GM23338 (cell line): Measurements from ENCODE around the gene TMPRSS13. TPM values are rescaled to one million over a fixed set of nuclear protein-coding genes. Genes with fewer than 3 reads are reported as not detected.

Experiments used
- ATAC-seq: fragments of 200-7000 bp; cut with Tn5 transposase; 3 replicates; pipeline ENCODE4 v1.9.1; 2020
- DNase-seq: peaks from one replicate; pipeline ENCODE4 v3.0.0-alpha.2; 2015; ENCODE audit warnings: low spot score
- H2AFZ ChIP-seq: fragments of 200-600 bp; sonication (generic); 2 replicates; pipeline ENCODE4 v1.8.0; 2016; ENCODE audit warnings: antibody characterized with exemption, mild to moderate bottlenecking, moderate library complexity
- H3F3A ChIP-seq: fragments of 200-600 bp; sonication (generic); replicated peaks from 2 replicates; pipeline ENCODE4 v1.8.0; 2017; ENCODE audit warnings: antibody characterized with exemption, mixed run types, low read depth
- H3K27ac ChIP-seq: fragments of 200-600 bp; sonication (generic); 2 replicates; pipeline ENCODE4 v1.6.1; 2016; ENCODE audit warnings: low read depth
- H3K27me3 ChIP-seq: fragments of 200-600 bp; sonication (generic); 2 replicates; pipeline ENCODE4 v1.8.0; 2016; ENCODE audit warnings: mild to moderate bottlenecking, mixed run types, moderate library complexity; ENCODE audit not compliant: insufficient read depth
- H3K36me3 ChIP-seq: fragments of 200-600 bp; sonication (generic); 2 replicates; pipeline ENCODE4 v1.8.0; 2016; ENCODE audit warnings: mild to moderate bottlenecking; ENCODE audit not compliant: insufficient read depth
- H3K4me1 ChIP-seq: fragments of 200-600 bp; sonication (generic); 2 replicates; pipeline ENCODE4 v1.8.0; 2016; ENCODE audit warnings: mild to moderate bottlenecking, moderate library complexity; ENCODE audit not compliant: insufficient read depth
- H3K4me2 ChIP-seq: fragments of 200-600 bp; sonication (generic); 2 replicates; pipeline ENCODE4 v1.7.1; 2017; ENCODE audit warnings: mixed run types
- H3K4me3 ChIP-seq: fragments of 200-600 bp; sonication (generic); 2 replicates; pipeline ENCODE4 v1.6.1; 2016; ENCODE audit warnings: mixed run types
- H3K79me2 ChIP-seq: fragments of 200-600 bp; sonication (generic); replicated peaks from 2 replicates; pipeline ENCODE4 v1.8.0; 2017; ENCODE audit warnings: mild to moderate bottlenecking; ENCODE audit not compliant: insufficient read depth
- H3K9me2 ChIP-seq: fragments of 200-600 bp; sonication (generic); 2 replicates; pipeline ENCODE4 v1.8.0; 2017; ENCODE audit not compliant: insufficient read depth
- H4K20me1 ChIP-seq: fragments of 200-600 bp; sonication (generic); replicated peaks from 2 replicates; pipeline ENCODE4 v1.8.0; 2017; ENCODE audit warnings: mild to moderate bottlenecking; ENCODE audit not compliant: insufficient read depth
- H3K27ac Mint-ChIP-seq: 2 replicates; pipeline ENCODE4 v1.8.0; 2020; ENCODE audit warnings: inconsistent platforms, mild to moderate bottlenecking, moderate library complexity, mixed read lengths
- H3K27me3 Mint-ChIP-seq: 3 replicates; pipeline ENCODE4 v1.8.0; 2022; ENCODE audit warnings: low read depth, mild to moderate bottlenecking, moderate library complexity, mixed read lengths, inconsistent platforms; ENCODE audit not compliant: insufficient read depth, poor library complexity
- H3K36me3 Mint-ChIP-seq: 3 replicates; pipeline ENCODE4 v1.8.0; 2021; ENCODE audit warnings: low read depth, mild to moderate bottlenecking, inconsistent platforms, moderate library complexity, mixed read lengths
- H3K4me1 Mint-ChIP-seq: 3 replicates; pipeline ENCODE4 v1.8.0; 2020; ENCODE audit warnings: mild to moderate bottlenecking, inconsistent platforms, mixed read lengths
- H3K4me3 Mint-ChIP-seq: 3 replicates; pipeline ENCODE4 v1.8.0; 2021; ENCODE audit warnings: moderate library complexity, mild to moderate bottlenecking, inconsistent platforms, mixed read lengths
- H3K9me3 Mint-ChIP-seq: 3 replicates; pipeline ENCODE4 v1.8.0; 2020; ENCODE audit warnings: moderate library complexity, mild to moderate bottlenecking, inconsistent platforms, mixed read lengths
- CREB1 ChIP-seq: fragments of 250-450 bp; sonication (Bioruptor Pico); IDR thresholded peaks from 2 replicates; pipeline ENCODE4 v1.5.0; 2020; ENCODE audit warnings: low read depth, mild to moderate bottlenecking, moderate library complexity
- CTCF ChIP-seq, 2 experiments: fragments of 200-600 bp in 1 of 2; sonication (generic) in 1 of 2; conservative IDR thresholded peaks; 2 replicates each; pipeline versions ENCODE4 v1.5.1 to v1.6.1; 2016 to 2017; ENCODE audit warnings: antibody characterized with exemption in 2 of 2, low read depth in 2 of 2, mild to moderate bottlenecking in 2 of 2, moderate library complexity in 1 of 2
- EZH2 ChIP-seq: fragments of 200-600 bp; sonication (generic); IDR thresholded peaks from one replicate; pipeline ENCODE4 v1.8.0; 2017; ENCODE audit warnings: antibody characterized with exemption, mild to moderate bottlenecking, low read depth; ENCODE audit not compliant: unreplicated experiment
- EZH2phosphoT487 ChIP-seq: fragments of 200-600 bp; sonication (generic); IDR thresholded peaks from one replicate; pipeline ENCODE4 v1.8.1; 2018; ENCODE audit warnings: antibody characterized with exemption; ENCODE audit not compliant: unreplicated experiment
- JUNB ChIP-seq: IDR thresholded peaks from one replicate; pipeline ENCODE4 v1.6.1; 2016; ENCODE audit warnings: antibody characterized with exemption; ENCODE audit not compliant: unreplicated experiment
- NANOG ChIP-seq: IDR thresholded peaks from 2 replicates; pipeline ENCODE4 v1.6.1; 2016; ENCODE audit warnings: antibody characterized with exemption, borderline replicate concordance
- POLR2AphosphoS5 ChIP-seq: IDR thresholded peaks from 2 replicates; pipeline ENCODE4 v1.6.1; 2016; ENCODE audit warnings: antibody characterized with exemption, low read depth
- REST ChIP-seq: IDR thresholded peaks from one replicate; pipeline ENCODE4 v1.6.1; 2018; ENCODE audit warnings: antibody characterized with exemption; ENCODE audit not compliant: unreplicated experiment
- STAT1 ChIP-seq: IDR thresholded peaks from one replicate; pipeline ENCODE4 v1.6.1; 2016; ENCODE audit warnings: antibody characterized with exemption; ENCODE audit not compliant: unreplicated experiment
- ZNF114 ChIP-seq: fragments of 250-450 bp; sonication (Bioruptor Pico); IDR thresholded peaks from 2 replicates; pipeline ENCODE4 v1.5.0; 2020; ENCODE audit warnings: mild to moderate bottlenecking, moderate library complexity
- polyA plus RNA-seq: library from polyadenylated mRNA; unstranded; fragments of >200 nt; fragmentation: Nextera tagmentation; extraction: Ambion mirVana; gene quantifications from 2 replicates; pipeline ENCODE4 v1.2.1, GENCODE V29; 2016
- total RNA-seq: library from RNA; depleted of rRNA; stranded (reverse); fragments of >200 nt; shearing (Covaris generic); gene quantifications from 2 replicates; pipeline ENCODE4 v1.2.3, GENCODE V29; 2014
- TF ChIP-seq, protein P1 (sequence below): IDR thresholded peaks from 2 replicates; pipeline ENCODE4 v1.6.1; 2016; ENCODE audit warnings: antibody characterized with exemption

TMPRSS13 gene
- total and polyA plus RNA-seq, 2 experiments from 2014 or later = 0.31 TPM; not detected in 1

DNA sequence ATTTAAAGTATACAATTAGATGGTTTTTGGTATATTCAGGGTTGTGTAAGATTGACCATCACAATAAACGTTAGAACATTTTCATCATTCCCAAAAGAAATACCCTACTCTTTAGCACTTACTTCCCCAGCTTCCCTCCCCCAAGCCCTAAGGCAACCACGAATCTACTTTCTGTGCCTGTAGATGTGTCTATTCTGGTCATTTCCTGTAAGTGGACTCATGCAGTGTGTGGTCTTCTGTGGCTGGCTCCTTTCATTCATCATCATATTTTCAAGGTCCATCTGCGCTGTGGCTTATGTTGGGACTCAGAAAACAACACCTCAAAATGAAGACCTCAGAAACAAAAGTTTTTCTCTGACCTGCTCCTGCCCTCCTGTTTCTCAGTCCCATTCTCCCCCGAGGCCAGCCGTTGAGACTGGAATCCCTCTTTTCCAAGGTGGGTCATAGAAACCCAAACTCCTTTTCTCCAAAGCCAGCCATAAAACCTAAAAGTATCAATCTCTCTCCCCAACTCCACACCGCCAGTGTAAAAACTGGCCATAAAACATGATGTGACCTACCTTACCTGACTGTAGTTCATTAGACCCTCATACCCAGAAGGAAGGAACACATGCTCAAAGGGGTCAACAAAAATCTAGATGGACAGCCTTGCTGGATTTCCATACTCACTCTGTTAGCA lies 12.9 kb upstream of the TMPRSS13 start:
- no peak overlapping the region for H3K27ac ChIP-seq
- H3K4me3 ChIP-seq = no peak overlapping the region
- no peaks in the 10 kb centered on the region for H3K36me3 ChIP-seq
- H3F3A ChIP-seq = no peaks in the 10 kb centered on the region
- H3K79me2 ChIP-seq = no peaks in the 10 kb centered on the region
- no peak overlapping the region for H3K27ac Mint-ChIP-seq
- no peaks in the 10 kb centered on the region for H3K27me3 ChIP-seq
- H3K27me3 Mint-ChIP-seq = no peaks in the 10 kb centered on the region
- H3K9me3 Mint-ChIP-seq = no peaks in the 10 kb centered on the region
- H3K4me1 Mint-ChIP-seq = peaks cover 6% of the 10 kb centered on the region
- no peak for TF ChIP-seq NANOG
- H3K4me1 ChIP-seq = no peaks in the 10 kb centered on the region
- no peaks in the 10 kb centered on the region for H4K20me1 ChIP-seq
- DNase-seq (no peak), ATAC-seq (no peak)
- H2AFZ ChIP-seq = no peak overlapping the region
- H3K4me3 Mint-ChIP-seq = no peak overlapping the region
- H3K36me3 Mint-ChIP-seq = no peaks in the 10 kb centered on the region
- no peaks in the 10 kb centered on the region for H3K9me2 ChIP-seq
- H3K4me2 ChIP-seq = no peak overlapping the region

- DNase-seq (no peak), ATAC-seq (no peak)
- H2AFZ ChIP-seq = no peak overlapping the region
- no peak overlapping the region for H3K27ac ChIP-seq
- no peaks in the 10 kb centered on the region for H3K27me3 Mint-ChIP-seq
- H3K79me2 ChIP-seq = no peaks in the 10 kb centered on the region
- no peaks in the 10 kb centered on the region for H4K20me1 ChIP-seq
- H3K4me1 Mint-ChIP-seq = peaks cover under 1% of the 10 kb centered on the region
- no peaks in the 10 kb centered on the region for H3K36me3 ChIP-seq
- H3K4me2 ChIP-seq = no peak overlapping the region
- TF ChIP-seq JUNB = no peak
- no peak for TF ChIP-seq EZH2phosphoT487
- no peak for TF ChIP-seq POLR2AphosphoS5
- TF ChIP-seq NANOG = no peak
- no peak for TF ChIP-seq STAT1
- TF ChIP-seq CREB1 (CRISPR knock-in tag) = no peak
- no peak for TF ChIP-seq REST
- TF ChIP-seq, protein P1, sequence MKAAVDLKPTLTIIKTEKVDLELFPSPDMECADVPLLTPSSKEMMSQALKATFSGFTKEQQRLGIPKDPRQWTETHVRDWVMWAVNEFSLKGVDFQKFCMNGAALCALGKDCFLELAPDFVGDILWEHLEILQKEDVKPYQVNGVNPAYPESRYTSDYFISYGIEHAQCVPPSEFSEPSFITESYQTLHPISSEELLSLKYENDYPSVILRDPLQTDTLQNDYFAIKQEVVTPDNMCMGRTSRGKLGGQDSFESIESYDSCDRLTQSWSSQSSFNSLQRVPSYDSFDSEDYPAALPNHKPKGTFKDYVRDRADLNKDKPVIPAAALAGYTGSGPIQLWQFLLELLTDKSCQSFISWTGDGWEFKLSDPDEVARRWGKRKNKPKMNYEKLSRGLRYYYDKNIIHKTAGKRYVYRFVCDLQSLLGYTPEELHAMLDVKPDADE = no peak
- no peak for TF ChIP-seq EZH2
- TF ChIP-seq CTCF (conservative IDR thresholded peaks at IDR 0.05; ENCODE audit: low read depth in 2 of 2) = no peak
- TF ChIP-seq ZNF114 (CRISPR knock-in tag) = no peak
- H3K9me3 Mint-ChIP-seq = no peaks in the 10 kb centered on the region
- H3K9me2 ChIP-seq = no peaks in the 10 kb centered on the region
- H3K4me3 Mint-ChIP-seq = no peak overlapping the region
- H3K4me3 ChIP-seq = no peak overlapping the region
- no peaks in the 10 kb centered on the region for H3K27me3 ChIP-seq
- H3K27ac Mint-ChIP-seq = no peak overlapping the region
- no peaks in the 10 kb centered on the region for H3K4me1 ChIP-seq
- H3K36me3 Mint-ChIP-seq = no peaks in the 10 kb centered on the region
- H3F3A ChIP-seq = no peaks in the 10 kb centered on the region
Measured at GRCh38 chr11:117941163-117941707, 12.0 kb upstream of the TMPRSS13 start.
